Forelimb muscle (tissue), 1 donor: ENCODE measurements around the gene GOLM1. TPM values are rescaled to one million over a fixed set of nuclear protein-coding genes. Genes with fewer than 3 reads are reported as not detected.

Experiments used
- DNase-seq: peaks from one replicate; pipeline ENCODE4 v3.0.0-alpha.2; 2013; ENCODE audit warnings: low read depth
- polyA plus RNA-seq: library from polyadenylated mRNA; unstranded; fragments of 120-200 nt; gene quantifications from one replicate; pipeline ENCODE4 v1.2.1, GENCODE V29; 2013; ENCODE audit not compliant: insufficient read length

GOLM1 gene
- polyA plus RNA-seq, 1 donor: 49.1 TPM

DNA sequence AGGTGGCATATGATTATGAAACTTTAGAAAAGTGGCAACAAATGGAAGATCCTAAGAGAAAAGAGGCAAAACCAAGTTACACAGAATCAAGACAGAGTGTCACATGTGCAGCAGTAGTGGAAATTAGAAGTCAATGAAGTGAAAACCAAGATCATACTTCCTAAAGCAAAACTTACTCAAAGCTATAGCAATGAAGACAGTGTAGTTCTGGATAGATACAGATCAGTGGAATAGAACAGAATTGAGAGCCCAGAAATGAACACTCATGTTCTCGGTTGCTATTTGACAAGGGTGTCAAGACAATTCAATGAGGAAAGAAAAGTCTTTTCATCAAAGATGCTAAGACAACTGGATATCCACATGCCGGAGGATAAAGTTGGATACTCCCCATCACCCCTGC lies 114.9 kb downstream of the GOLM1 start:
- DNase-seq: no peak

DNA sequence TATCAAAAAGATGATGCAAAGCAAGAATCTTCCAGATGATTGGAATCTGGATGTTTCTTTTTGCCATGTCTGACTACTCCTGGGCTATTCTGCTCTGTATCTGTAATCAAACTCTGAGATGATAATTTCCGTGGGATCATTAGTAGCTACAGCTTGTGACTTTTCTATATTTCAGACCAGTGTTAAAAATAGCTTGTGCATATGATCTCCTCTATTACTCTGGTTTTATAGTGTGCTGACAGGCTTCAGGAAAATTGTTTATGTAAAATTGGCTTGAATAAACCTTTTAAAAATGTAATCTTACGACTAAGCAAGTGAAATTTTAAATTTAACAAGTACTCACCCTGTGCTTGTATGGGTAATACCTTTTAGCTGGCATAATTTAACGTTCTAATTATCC lies 118.0 kb downstream of the GOLM1 start:
- DNase-seq: no peak

DNA sequence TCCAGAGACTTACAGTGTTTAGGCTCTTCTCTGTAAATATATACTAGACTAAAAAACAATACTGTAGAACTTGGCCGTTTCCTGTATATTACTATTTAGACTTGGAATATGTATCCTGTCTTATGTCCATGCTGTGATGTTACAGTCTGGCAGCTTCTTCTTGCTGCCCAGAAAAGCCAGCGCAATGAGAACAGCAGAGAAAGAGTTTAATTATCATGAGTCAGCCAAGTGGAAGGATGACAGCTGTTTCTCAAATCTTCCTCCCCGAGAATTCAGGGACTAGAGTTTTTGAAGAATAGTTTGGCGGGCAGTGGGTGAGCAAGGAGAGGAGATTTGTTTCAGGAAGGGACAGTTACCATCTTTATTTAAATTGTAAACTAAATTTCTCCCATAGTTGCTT lies 120.9 kb downstream of the GOLM1 start:
- DNase-seq: no peak

Other genes with a start within 250 kb of the GOLM1 start
- 20.1 TPM for gene NAA35, start 158.4 kb downstream of the GOLM1 start, polyA plus RNA-seq
- gene C9orf153, start 160.1 kb upstream of the GOLM1 start, polyA plus RNA-seq: 0.22 TPM
- gene ISCA1, start 183.0 kb upstream of the GOLM1 start, polyA plus RNA-seq: 26.4 TPM